Right atrium auricular region (tissue), 2 donors: ENCODE data around the gene ANKHD1. TPM values are rescaled to one million over a fixed set of nuclear protein-coding genes. Genes with fewer than 3 reads are reported as not detected.

Experiments used
- DNase-seq: peaks from one replicate; pipeline ENCODE4 v3.0.0-alpha.2; 2019; ENCODE audit warnings: low spot score
- H3K27ac ChIP-seq, 2 donors: fragments of 200-600 bp; sonication (generic); 1 replicate in 1 of 2; 2 replicates in 1 of 2; pipeline ENCODE4 v1.5.1; 2016 to 2019
- H3K27me3 ChIP-seq, 2 donors: fragments of 200-600 bp; sonication (generic); one replicate each; pipeline versions ENCODE4 v1.5.1 to v1.6.0; 2017 to 2019
- H3K36me3 ChIP-seq: fragments of 200-600 bp; sonication (generic); one replicate; pipeline ENCODE4 v1.5.1; 2016
- H3K4me1 ChIP-seq, 2 donors: fragments of 200-600 bp; sonication (generic); one replicate each; pipeline versions ENCODE4 v1.5.1 to v1.6.0; 2017 to 2019
- H3K4me3 ChIP-seq, 2 donors: fragments of 200-600 bp; sonication (generic); 1 replicate in 1 of 2; 2 replicates in 1 of 2; pipeline ENCODE4 v1.5.1; 2017 to 2019; ENCODE audit warnings: mild to moderate bottlenecking in 1 of 2, moderate library complexity in 1 of 2
- H3K9me3 ChIP-seq, 2 donors: fragments of 200-600 bp; sonication (generic); one replicate each; pipeline ENCODE4 v1.5.1; 2019
- total RNA-seq, 2 donors: library from RNA; depleted of rRNA; stranded (reverse); fragments of >200 nt; gene quantifications; one replicate each; pipeline ENCODE4 v1.1.0, GENCODE V29; 2016
- TF ChIP-seq, protein P1 (sequence below), 2 donors: fragments of 200-600 bp; sonication (generic); IDR thresholded peaks; one replicate each; pipeline ENCODE4 v1.5.1; 2019; ENCODE audit warnings: antibody characterized with exemption in 2 of 2

ANKHD1 gene
- total RNA-seq, 2 donors from 2014 or later, result 50.4 to 58.6 TPM

DNA sequence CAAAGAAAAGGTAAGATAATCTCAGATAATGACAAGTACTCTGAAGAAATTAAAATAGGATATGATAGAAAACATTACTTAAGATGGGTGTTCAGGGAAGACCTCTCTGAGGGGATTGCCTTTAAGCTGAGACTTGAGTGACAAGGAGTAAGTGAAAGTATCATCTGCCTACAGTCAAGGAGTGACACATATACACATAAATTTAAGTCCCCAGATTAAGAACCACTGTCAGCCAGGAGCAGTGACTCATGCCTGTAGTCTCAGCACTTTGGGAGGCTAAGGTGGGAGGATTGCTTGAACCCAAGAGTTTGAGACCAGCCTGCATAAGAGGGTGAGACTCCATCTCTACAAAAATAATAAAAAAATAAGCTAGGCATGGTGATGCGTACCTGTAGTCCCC is 19.7 kb upstream of the ANKHD1 start:
- TF ChIP-seq, protein P1, sequence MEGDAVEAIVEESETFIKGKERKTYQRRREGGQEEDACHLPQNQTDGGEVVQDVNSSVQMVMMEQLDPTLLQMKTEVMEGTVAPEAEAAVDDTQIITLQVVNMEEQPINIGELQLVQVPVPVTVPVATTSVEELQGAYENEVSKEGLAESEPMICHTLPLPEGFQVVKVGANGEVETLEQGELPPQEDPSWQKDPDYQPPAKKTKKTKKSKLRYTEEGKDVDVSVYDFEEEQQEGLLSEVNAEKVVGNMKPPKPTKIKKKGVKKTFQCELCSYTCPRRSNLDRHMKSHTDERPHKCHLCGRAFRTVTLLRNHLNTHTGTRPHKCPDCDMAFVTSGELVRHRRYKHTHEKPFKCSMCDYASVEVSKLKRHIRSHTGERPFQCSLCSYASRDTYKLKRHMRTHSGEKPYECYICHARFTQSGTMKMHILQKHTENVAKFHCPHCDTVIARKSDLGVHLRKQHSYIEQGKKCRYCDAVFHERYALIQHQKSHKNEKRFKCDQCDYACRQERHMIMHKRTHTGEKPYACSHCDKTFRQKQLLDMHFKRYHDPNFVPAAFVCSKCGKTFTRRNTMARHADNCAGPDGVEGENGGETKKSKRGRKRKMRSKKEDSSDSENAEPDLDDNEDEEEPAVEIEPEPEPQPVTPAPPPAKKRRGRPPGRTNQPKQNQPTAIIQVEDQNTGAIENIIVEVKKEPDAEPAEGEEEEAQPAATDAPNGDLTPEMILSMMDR (IDR thresholded peaks at IDR 0.05), result no peak
- peak; percentile 2 for DNase-seq
- H3K4me3 ChIP-seq, result no peak overlapping the region
- H3K27ac ChIP-seq, result no peak overlapping the region
- H3K27me3 ChIP-seq, result no peaks in the 10 kb centered on the region
- no peaks in the 10 kb centered on the region for H3K4me1 ChIP-seq
- no peaks in the 10 kb centered on the region for H3K9me3 ChIP-seq
- H3K36me3 ChIP-seq, result no peaks in the 10 kb centered on the region

DNA sequence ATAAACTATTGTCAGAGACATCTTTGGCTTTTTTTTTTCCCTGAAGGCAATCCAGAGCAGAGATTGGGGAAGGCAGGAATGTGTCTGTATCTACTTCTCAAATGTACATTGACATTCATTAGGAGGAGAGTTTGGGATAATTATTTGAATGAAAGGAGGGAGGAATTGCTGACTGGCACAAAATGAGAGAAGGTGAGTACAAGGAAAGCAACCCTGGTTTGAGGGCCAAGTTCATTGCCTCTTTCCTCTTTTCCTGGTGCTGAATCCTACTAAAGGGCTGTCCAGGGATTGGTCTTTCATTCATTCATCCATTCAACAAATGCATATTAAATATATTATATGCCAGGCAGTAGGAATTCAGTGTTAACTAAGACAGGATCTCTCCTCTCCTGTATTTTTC is 18.8 kb upstream of the ANKHD1 start:
- Histone ChIP-seq H3K27me3 (no peaks in the 10 kb centered on the region), H3K4me1 (no peaks in the 10 kb centered on the region), H3K36me3 (no peaks in the 10 kb centered on the region), H3K4me3 (no peak overlapping the region), H3K27ac (no peak overlapping the region), H3K9me3 (no peaks in the 10 kb centered on the region)
- no peak for DNase-seq
- TF ChIP-seq, protein P1 (IDR thresholded peaks at IDR 0.05), result no peak

DNA sequence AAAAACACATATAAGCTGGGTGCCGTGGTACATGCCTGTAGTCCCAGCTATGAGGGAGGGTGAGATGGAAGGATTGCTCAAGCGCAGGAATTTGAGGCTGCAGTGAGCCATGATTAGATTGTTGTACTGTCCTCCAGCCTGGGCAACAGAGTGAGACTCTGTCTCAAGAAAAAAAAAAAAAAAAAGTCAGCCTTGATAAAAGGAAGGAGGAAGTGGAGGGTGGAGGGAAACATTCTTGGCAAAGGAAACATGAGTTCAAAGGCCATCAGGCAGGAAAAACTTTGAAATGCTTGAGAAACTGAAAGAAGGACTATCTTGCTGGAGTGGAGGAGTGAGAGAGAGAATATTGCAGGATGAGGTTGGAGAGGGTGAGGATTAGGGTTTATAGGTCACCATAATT is 18.3 kb upstream of the ANKHD1 start:
- no peaks in the 10 kb centered on the region for H3K36me3 ChIP-seq
- TF ChIP-seq, protein P1 (IDR thresholded peaks at IDR 0.05), result no peak
- no peak for DNase-seq
- H3K9me3 ChIP-seq, result no peaks in the 10 kb centered on the region
- H3K4me3 ChIP-seq, result no peak overlapping the region
- no peak overlapping the region for H3K27ac ChIP-seq
- H3K4me1 ChIP-seq, result no peaks in the 10 kb centered on the region
- no peaks in the 10 kb centered on the region for H3K27me3 ChIP-seq

DNA sequence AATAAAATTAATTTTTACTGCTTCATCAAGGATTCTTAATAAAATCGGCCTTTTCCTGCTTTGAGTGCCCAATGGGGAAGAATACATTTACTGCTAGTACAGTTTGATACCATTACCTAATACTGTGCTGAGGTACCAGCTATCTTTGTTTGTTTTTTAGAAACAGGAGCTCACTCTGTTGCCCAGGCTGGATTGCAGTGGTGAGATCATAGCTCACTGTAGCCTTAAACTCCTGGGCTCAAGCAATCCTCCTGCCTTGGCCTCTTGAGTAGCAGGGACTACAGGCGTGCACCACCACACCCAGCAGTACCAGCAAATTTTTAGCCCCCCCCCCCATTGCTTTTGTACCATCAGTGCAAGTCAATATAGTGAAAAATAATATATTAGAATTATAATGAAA is 13.6 kb upstream of the ANKHD1 start:
- Histone ChIP-seq H3K4me3 (no peak overlapping the region), H3K4me1 (no peaks in the 10 kb centered on the region), H3K27ac (no peak overlapping the region), H3K27me3 (no peaks in the 10 kb centered on the region), H3K36me3 (no peaks in the 10 kb centered on the region), H3K9me3 (no peaks in the 10 kb centered on the region)
- TF ChIP-seq, protein P1 (IDR thresholded peaks at IDR 0.05), result no peak
- no peak for DNase-seq

DNA sequence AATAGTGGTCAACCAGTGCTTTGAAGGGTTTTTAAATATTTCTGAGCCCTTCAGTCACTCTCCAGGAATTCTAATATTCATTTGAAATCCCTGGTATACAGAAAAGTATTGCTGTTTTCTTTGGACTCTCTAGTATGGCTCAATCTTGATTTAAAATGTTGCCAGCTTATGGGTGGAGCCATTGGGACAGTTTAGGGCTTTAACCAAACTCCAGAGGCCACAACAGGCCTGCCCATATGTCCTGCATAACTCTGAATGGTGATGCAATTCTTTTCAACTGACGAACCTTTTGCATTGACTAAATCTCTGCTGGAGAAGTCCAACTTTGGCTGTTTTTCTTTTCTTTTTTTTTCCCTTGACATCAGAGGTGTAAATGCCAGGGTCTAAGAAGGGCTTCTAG is 10.3 kb upstream of the ANKHD1 start:
- no peak overlapping the region for H3K27ac ChIP-seq
- no peaks in the 10 kb centered on the region for H3K27me3 ChIP-seq
- no peaks in the 10 kb centered on the region for H3K9me3 ChIP-seq
- H3K4me3 ChIP-seq, result no peak overlapping the region
- TF ChIP-seq, protein P1 (IDR thresholded peaks at IDR 0.05), result no peak
- DNase-seq, result no peak
- H3K4me1 ChIP-seq, result no peaks in the 10 kb centered on the region
- no peaks in the 10 kb centered on the region for H3K36me3 ChIP-seq

DNA sequence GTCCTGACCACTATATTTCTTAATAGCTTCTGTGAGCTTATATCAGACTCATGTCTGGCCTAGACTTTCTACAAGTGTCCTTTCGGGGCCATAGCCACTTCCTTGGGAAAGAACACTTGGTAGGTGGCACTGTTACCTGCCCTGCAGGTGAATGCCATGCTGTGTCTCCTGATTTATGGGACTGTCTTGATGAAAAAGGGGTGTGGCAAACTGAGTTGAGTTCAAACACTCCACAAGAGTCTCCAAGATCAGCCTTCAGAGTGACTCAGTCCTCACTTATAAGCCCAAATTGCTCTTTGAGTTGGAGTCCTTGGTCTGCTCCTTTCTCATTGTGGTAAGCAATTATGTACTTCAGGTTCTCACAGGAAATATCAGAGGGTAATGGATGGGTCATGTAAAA is 9.9 kb upstream of the ANKHD1 start:
- TF ChIP-seq, protein P1 (IDR thresholded peaks at IDR 0.05), result no peak
- H3K4me1 ChIP-seq, result no peaks in the 10 kb centered on the region
- no peaks in the 10 kb centered on the region for H3K27me3 ChIP-seq
- no peak for DNase-seq
- H3K4me3 ChIP-seq, result no peak overlapping the region
- H3K27ac ChIP-seq, result no peak overlapping the region
- no peaks in the 10 kb centered on the region for H3K36me3 ChIP-seq
- no peaks in the 10 kb centered on the region for H3K9me3 ChIP-seq
